D721Med (cell line): ENCODE results near the gene STIMATE.

ENCODE experiments used
- DNase-seq: peaks from one replicate; pipeline ENCODE4 v3.0.0; 2011; ENCODE audit warnings: low spot score; ENCODE audit not compliant: insufficient read length
- FAIRE-seq: peaks from 2 replicates; lab custom pipeline; 2011; peaks lifted over from hg19 to GRCh38; lab: Jason Lieb, UNC
- TF ChIP-seq, protein P1 (sequence below): IDR thresholded peaks from 2 replicates; pipeline ENCODE4 v1.5.1; 2012; ENCODE audit warnings: mild to moderate bottlenecking, control low read depth; ENCODE audit not compliant: insufficient read depth; ENCODE audit errors: missing control alignments

STIMATE gene

DNA sequence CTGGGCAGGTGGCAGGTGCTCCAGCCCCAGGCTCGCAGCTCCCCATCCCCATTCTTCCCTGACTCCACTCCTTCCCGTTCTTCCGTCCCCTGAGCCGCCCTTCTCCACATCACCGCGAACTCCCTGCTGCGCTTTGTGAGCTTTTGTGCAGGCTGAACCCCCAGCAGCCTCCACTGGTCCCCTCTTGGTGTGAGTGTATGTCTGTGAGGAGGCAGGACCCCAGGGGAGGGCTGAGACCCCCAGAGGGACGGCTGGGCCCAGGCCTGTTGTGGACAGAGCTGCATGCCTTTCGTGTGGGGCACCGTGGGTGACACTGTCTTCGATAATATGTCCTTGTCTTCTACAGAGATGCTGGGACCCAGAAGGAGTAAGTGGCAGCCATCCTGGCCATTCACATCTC lies 110.1 kb downstream of the STIMATE start:
- DNase-seq: no peak
- FAIRE-seq: no peak
- TF ChIP-seq, protein P1, sequence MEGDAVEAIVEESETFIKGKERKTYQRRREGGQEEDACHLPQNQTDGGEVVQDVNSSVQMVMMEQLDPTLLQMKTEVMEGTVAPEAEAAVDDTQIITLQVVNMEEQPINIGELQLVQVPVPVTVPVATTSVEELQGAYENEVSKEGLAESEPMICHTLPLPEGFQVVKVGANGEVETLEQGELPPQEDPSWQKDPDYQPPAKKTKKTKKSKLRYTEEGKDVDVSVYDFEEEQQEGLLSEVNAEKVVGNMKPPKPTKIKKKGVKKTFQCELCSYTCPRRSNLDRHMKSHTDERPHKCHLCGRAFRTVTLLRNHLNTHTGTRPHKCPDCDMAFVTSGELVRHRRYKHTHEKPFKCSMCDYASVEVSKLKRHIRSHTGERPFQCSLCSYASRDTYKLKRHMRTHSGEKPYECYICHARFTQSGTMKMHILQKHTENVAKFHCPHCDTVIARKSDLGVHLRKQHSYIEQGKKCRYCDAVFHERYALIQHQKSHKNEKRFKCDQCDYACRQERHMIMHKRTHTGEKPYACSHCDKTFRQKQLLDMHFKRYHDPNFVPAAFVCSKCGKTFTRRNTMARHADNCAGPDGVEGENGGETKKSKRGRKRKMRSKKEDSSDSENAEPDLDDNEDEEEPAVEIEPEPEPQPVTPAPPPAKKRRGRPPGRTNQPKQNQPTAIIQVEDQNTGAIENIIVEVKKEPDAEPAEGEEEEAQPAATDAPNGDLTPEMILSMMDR: no peak
